ENCODE measurements around the gene ITPKB.

- TF ChIP-seq POLR2A (IDR thresholded peaks at IDR 0.05) (no peak), CTCF (IDR thresholded peaks at IDR 0.05) (no peak)
Observed at GRCh38 chr1:226688056-226688748, 50.9 kb downstream of the ITPKB start.

All from heart left ventricle (tissue), 13 donors.